Endodermal cell (in vitro differentiated cells): Measurements from ENCODE around the gene PCBD2. TPM values are rescaled to one million over a fixed set of nuclear protein-coding genes. Genes with fewer than 3 reads are reported as not detected.
A peak's percentile ranks its signal among the peaks of the same experiment; 100 is the strongest.

Experiments used
- DNase-seq: peaks from one replicate; pipeline ENCODE4 v3.0.0-alpha.2; 2017
- H3K27ac ChIP-seq: 2 replicates; pipeline ENCODE4 v1.5.1; 2013; ENCODE audit warnings: mild to moderate bottlenecking, low read depth, low read length, moderate library complexity
- H3K27me3 ChIP-seq: 2 replicates; pipeline ENCODE4 v1.6.1; 2013; ENCODE audit warnings: mild to moderate bottlenecking, low read length, moderate library complexity; ENCODE audit not compliant: insufficient read depth, control insufficient read depth, poor library complexity, severe bottlenecking
- H3K36me3 ChIP-seq: 2 replicates; pipeline ENCODE4 v1.7.0; 2013; ENCODE audit warnings: mild to moderate bottlenecking, low read length, moderate library complexity; ENCODE audit not compliant: control insufficient read depth, insufficient read depth
- H3K4me1 ChIP-seq: one replicate; pipeline ENCODE4 v1.7.0; 2013; ENCODE audit warnings: low read length; ENCODE audit not compliant: control insufficient read depth, insufficient read depth
- H3K4me3 ChIP-seq: 2 replicates; pipeline ENCODE4 v1.5.1; 2013; ENCODE audit warnings: mild to moderate bottlenecking, low read length, moderate library complexity
- H3K9ac ChIP-seq: 2 replicates; pipeline ENCODE4 v1.6.1; 2013; ENCODE audit warnings: mild to moderate bottlenecking, low read length, moderate library complexity; ENCODE audit not compliant: poor library complexity, severe bottlenecking; ENCODE audit errors: extremely low read depth
- H3K9me3 ChIP-seq: 2 replicates; pipeline ENCODE4 v1.6.1; 2013; ENCODE audit warnings: mild to moderate bottlenecking, low read length, moderate library complexity; ENCODE audit not compliant: control insufficient read depth
- H3K27ac Mint-ChIP-seq: 2 replicates; pipeline ENCODE4 v1.8.0; 2020; ENCODE audit warnings: mixed read lengths
- H3K27me3 Mint-ChIP-seq: 2 replicates; pipeline ENCODE4 v1.8.0; 2021; ENCODE audit warnings: mild to moderate bottlenecking, mixed read lengths; ENCODE audit not compliant: insufficient read depth
- H3K36me3 Mint-ChIP-seq: 2 replicates; pipeline ENCODE4 v1.8.0; 2020; ENCODE audit warnings: low read depth, mixed read lengths
- H3K4me1 Mint-ChIP-seq: 2 replicates; pipeline ENCODE4 v1.8.0; 2020; ENCODE audit warnings: mixed read lengths
- H3K4me3 Mint-ChIP-seq: 2 replicates; pipeline ENCODE4 v1.8.0; 2020; ENCODE audit warnings: mild to moderate bottlenecking, moderate library complexity, mixed read lengths
- H3K9me3 Mint-ChIP-seq: 2 replicates; pipeline ENCODE4 v1.8.0; 2020; ENCODE audit warnings: mild to moderate bottlenecking, mixed read lengths
- WGBS, 2 experiments: methylation state at CpG; one replicate each; pipeline versions ENCODE4 v1.1.5 to v1.1.7; 2013; ENCODE audit warnings: missing lambda C conversion rate in 2 of 2, mixed read lengths in 1 of 2; ENCODE audit not compliant: insufficient coverage in 1 of 2, insufficient read length in 1 of 2; 5-methylcytosine and 5-hydroxymethylcytosine counted together
- total RNA-seq, 2 donors: library from RNA; stranded (reverse); fragmentation: NEBNext Ultra II Directional in 1 of 2; extraction: Animal tissue kit (Norgen Biotek cat#: 25700) in 1 of 2; gene quantifications; 2 replicates in 1 of 2; 3 replicates in 1 of 2; pipeline ENCODE4 v1.2.1, GENCODE V29; 2021
- TF ChIP-seq, protein P1 (sequence below): fragments of 200-600 bp; sonication (generic); conservative IDR thresholded peaks from 2 replicates; pipeline ENCODE4 v1.5.0; 2021; ENCODE audit warnings: antibody characterized with exemption, mild to moderate bottlenecking

Gene PCBD2
- total RNA-seq, 2 donors from 2014 or later: 9.1 to 12.6 TPM

GRCh38 chr5:134937526-134937925 lies 32.6 kb downstream of the PCBD2 start:
- Histone ChIP-seq H3K9me3 (no peaks in the 10 kb centered on the region), H3K27me3 (no peaks in the 10 kb centered on the region), H3K27ac (no peak overlapping the region), H3K9ac (no peak overlapping the region), H3K36me3 (peaks cover 27% of the 10 kb centered on the region), H3K4me3 (no peak overlapping the region), H3K4me1 (peaks cover 3% of the 10 kb centered on the region)
- WGBS, 2 experiments: 95 to 97% methylated on average over 7 to 8 of the region's 8 CpGs
- H3K27ac Mint-ChIP-seq: no peak overlapping the region
- TF ChIP-seq, protein P1, sequence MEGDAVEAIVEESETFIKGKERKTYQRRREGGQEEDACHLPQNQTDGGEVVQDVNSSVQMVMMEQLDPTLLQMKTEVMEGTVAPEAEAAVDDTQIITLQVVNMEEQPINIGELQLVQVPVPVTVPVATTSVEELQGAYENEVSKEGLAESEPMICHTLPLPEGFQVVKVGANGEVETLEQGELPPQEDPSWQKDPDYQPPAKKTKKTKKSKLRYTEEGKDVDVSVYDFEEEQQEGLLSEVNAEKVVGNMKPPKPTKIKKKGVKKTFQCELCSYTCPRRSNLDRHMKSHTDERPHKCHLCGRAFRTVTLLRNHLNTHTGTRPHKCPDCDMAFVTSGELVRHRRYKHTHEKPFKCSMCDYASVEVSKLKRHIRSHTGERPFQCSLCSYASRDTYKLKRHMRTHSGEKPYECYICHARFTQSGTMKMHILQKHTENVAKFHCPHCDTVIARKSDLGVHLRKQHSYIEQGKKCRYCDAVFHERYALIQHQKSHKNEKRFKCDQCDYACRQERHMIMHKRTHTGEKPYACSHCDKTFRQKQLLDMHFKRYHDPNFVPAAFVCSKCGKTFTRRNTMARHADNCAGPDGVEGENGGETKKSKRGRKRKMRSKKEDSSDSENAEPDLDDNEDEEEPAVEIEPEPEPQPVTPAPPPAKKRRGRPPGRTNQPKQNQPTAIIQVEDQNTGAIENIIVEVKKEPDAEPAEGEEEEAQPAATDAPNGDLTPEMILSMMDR: no peak
- H3K9me3 Mint-ChIP-seq: no peaks in the 10 kb centered on the region
- no peak overlapping the region for H3K4me3 Mint-ChIP-seq
- H3K36me3 Mint-ChIP-seq: peaks cover 27% of the 10 kb centered on the region
- DNase-seq: no peak
- peaks cover 8% of the 10 kb centered on the region for H3K4me1 Mint-ChIP-seq
- H3K27me3 Mint-ChIP-seq: no peaks in the 10 kb centered on the region

- TF ChIP-seq, protein P1: no peak
- peaks cover 8% of the 10 kb centered on the region for H3K4me1 Mint-ChIP-seq
- Histone ChIP-seq H3K27me3 (no peaks in the 10 kb centered on the region), H3K36me3 (peaks cover 22% of the 10 kb centered on the region), H3K27ac (no peak overlapping the region), H3K9ac (no peak overlapping the region), H3K9me3 (no peaks in the 10 kb centered on the region), H3K4me3 (no peak overlapping the region), H3K4me1 (peaks cover 3% of the 10 kb centered on the region)
- peaks cover 23% of the 10 kb centered on the region for H3K36me3 Mint-ChIP-seq
- no peaks in the 10 kb centered on the region for H3K27me3 Mint-ChIP-seq
- H3K27ac Mint-ChIP-seq: peak overlapping the region; percentile 38
- DNase-seq: no peak
- no peaks in the 10 kb centered on the region for H3K9me3 Mint-ChIP-seq
- 92 to 94% methylated on average over 6 of the region's 6 CpGs for WGBS, 2 experiments
- no peak overlapping the region for H3K4me3 Mint-ChIP-seq
These were observed 33.1 kb downstream of the PCBD2 start for GRCh38 chr5:134938030-134938429.

GRCh38 chr5:134939500-134939899 lies 34.6 kb downstream of the PCBD2 start:
- H3K36me3 Mint-ChIP-seq: peaks cover 20% of the 10 kb centered on the region

More at GRCh38 chr5:134939500-134939899, 34.6 kb downstream of the PCBD2 start:
- H3K9ac ChIP-seq: no peak overlapping the region
- peaks cover 17% of the 10 kb centered on the region for H3K36me3 ChIP-seq
- WGBS, 2 experiments: 90 to 94% methylated on average over 1 of the region's 1 CpG
- H3K4me3 Mint-ChIP-seq: no peak overlapping the region
- H3K27ac Mint-ChIP-seq: no peak overlapping the region
- H3K9me3 ChIP-seq: no peaks in the 10 kb centered on the region
- DNase-seq: no peak
- TF ChIP-seq, protein P1: no peak
- H3K27me3 Mint-ChIP-seq: no peaks in the 10 kb centered on the region
- no peaks in the 10 kb centered on the region for H3K9me3 Mint-ChIP-seq
- H3K27me3 ChIP-seq: no peaks in the 10 kb centered on the region
- no peak overlapping the region for H3K27ac ChIP-seq
- peaks cover 8% of the 10 kb centered on the region for H3K4me1 Mint-ChIP-seq
- H3K4me3 ChIP-seq: no peak overlapping the region
- H3K4me1 ChIP-seq: peaks cover 3% of the 10 kb centered on the region
